HS-27A (cell line): Measurements from ENCODE around the gene AUTS2.

ENCODE experiments used
- DNase-seq: peaks from one replicate; pipeline ENCODE4 v3.0.0-alpha.2; 2012; ENCODE audit warnings: low read depth, missing footprints

The AUTS2 gene

GRCh38 chr7:70751895-70752294 is 1153.6 kb downstream of the AUTS2 start:
- no peak for DNase-seq

GRCh38 chr7:70752794-70753241 is 1154.5 kb downstream of the AUTS2 start:
- DNase-seq: no peak

- no peak for DNase-seq
Measured at GRCh38 chr7:70756789-70757188, 1158.5 kb downstream of the AUTS2 start.

- no peak for DNase-seq
Measured at GRCh38 chr7:70758646-70759045, 1160.4 kb downstream of the AUTS2 start.

GRCh38 chr7:70759674-70760073 is 1161.4 kb downstream of the AUTS2 start:
- DNase-seq: no peak

- no peak for DNase-seq
Measured at GRCh38 chr7:70761711-70762328, 1163.5 kb downstream of the AUTS2 start.

- DNase-seq: no peak
Measured at GRCh38 chr7:70762696-70763095, 1164.4 kb downstream of the AUTS2 start.

GRCh38 chr7:70763961-70764691 is 1165.9 kb downstream of the AUTS2 start:
- DNase-seq: no peak

- DNase-seq: no peak
Measured at GRCh38 chr7:70764701-70765208, 1166.5 kb downstream of the AUTS2 start.

GRCh38 chr7:70765651-70766050 is 1167.4 kb downstream of the AUTS2 start:
- DNase-seq: no peak

GRCh38 chr7:70766109-70766508 is 1167.8 kb downstream of the AUTS2 start:
- no peak for DNase-seq

- no peak for DNase-seq
Measured at GRCh38 chr7:70766694-70767093, 1168.4 kb downstream of the AUTS2 start.

GRCh38 chr7:70770154-70770553 is 1171.9 kb downstream of the AUTS2 start:
- no peak for DNase-seq

GRCh38 chr7:70771451-70771850 is 1173.2 kb downstream of the AUTS2 start:
- DNase-seq: no peak

- no peak for DNase-seq
Measured at GRCh38 chr7:70772891-70773290, 1174.6 kb downstream of the AUTS2 start.

GRCh38 chr7:70773406-70773805 is 1175.1 kb downstream of the AUTS2 start:
- no peak for DNase-seq

- DNase-seq: no peak
Measured at GRCh38 chr7:70774950-70775527, 1176.8 kb downstream of the AUTS2 start.

GRCh38 chr7:70775570-70776156 is 1177.4 kb downstream of the AUTS2 start:
- no peak for DNase-seq

- no peak for DNase-seq
Measured at GRCh38 chr7:70776627-70777101, 1178.4 kb downstream of the AUTS2 start.

GRCh38 chr7:70777251-70777650 is 1179.0 kb downstream of the AUTS2 start:
- no peak for DNase-seq

GRCh38 chr7:70778585-70778984 is 1180.3 kb downstream of the AUTS2 start:
- DNase-seq: no peak

- DNase-seq: no peak
Measured at GRCh38 chr7:70779321-70779720, 1181.0 kb downstream of the AUTS2 start.

- no peak for DNase-seq
Measured at GRCh38 chr7:70781922-70782311, 1183.6 kb downstream of the AUTS2 start.
